Subcutaneous abdominal adipose tissue (tissue), 5 donors: Measurements from ENCODE around the gene GLCCI1.
"Not testable (repeated sequence)": the region's sequence is repeated elsewhere in the genome, so short reads cannot be mapped to it uniquely, and the experiment has no call there.

ENCODE experiments used
- H3K27ac ChIP-seq: one replicate; pipeline ENCODE4 v1.7.0; 2013; ENCODE audit warnings: low read depth, mild to moderate bottlenecking, inconsistent platforms, low read length, moderate library complexity
- H3K27me3 ChIP-seq, 5 donors: one replicate each; pipeline ENCODE4 v1.7.0; 2013; ENCODE audit warnings: low read length in 5 of 5, inconsistent platforms in 1 of 5; ENCODE audit not compliant: control insufficient read depth in 5 of 5, insufficient read depth in 4 of 5
- H3K36me3 ChIP-seq, 5 donors: one replicate each; pipeline ENCODE4 v1.7.0; 2013; ENCODE audit warnings: low read length in 5 of 5; ENCODE audit not compliant: control insufficient read depth in 5 of 5, insufficient read depth in 5 of 5
- H3K4me1 ChIP-seq, 5 donors: one replicate each; pipeline ENCODE4 v1.7.0; 2013; ENCODE audit warnings: low read length in 5 of 5, mild to moderate bottlenecking in 3 of 5, moderate library complexity in 1 of 5; ENCODE audit not compliant: control insufficient read depth in 5 of 5, insufficient read depth in 5 of 5
- H3K4me3 ChIP-seq, 5 donors: one replicate each; pipeline ENCODE4 v1.7.0; 2013; ENCODE audit warnings: low read length in 5 of 5, low read depth in 1 of 5
- H3K9ac ChIP-seq, 5 donors: one replicate each; pipeline ENCODE4 v1.7.0; 2013; ENCODE audit warnings: low read length in 5 of 5, mild to moderate bottlenecking in 4 of 5, moderate library complexity in 3 of 5
- H3K9me3 ChIP-seq, 5 donors: one replicate each; pipeline ENCODE4 v1.7.0; 2013; ENCODE audit warnings: low read length in 5 of 5; ENCODE audit not compliant: control insufficient read depth in 5 of 5
- donor health status: healthy.
- donor health status: healthy.
- donor health status: healthy.
- donor health status: healthy.
- donor health status: healthy.

Gene GLCCI1

DNA sequence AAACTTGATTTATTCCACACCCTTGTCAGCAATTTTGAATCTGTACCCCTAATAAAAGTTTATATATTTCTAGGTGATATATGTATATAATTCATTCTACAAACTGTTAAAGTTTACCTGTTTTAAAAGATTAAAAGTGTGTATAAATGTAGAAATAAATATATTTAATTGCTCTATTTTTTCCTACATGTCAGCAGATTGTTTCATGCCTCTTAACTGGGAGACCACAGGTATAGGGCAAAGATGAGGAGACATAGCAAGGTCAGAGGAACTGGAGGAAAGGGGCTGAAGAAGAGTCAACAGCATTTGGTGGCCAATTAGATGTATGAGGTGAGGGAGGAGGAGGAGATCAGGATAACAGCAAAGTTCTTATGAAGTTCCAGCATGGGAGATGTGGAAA, 109.8 kb downstream of the GLCCI1 start:
- peaks cover 0 to 9% (median 0%) of the 10 kb centered on the region in 5 donors for H3K36me3 ChIP-seq
- no peak overlapping the region for H3K27ac ChIP-seq
- no peaks in the 10 kb centered on the region for H3K4me1 ChIP-seq
- H3K9ac ChIP-seq: no peak overlapping the region
- H3K4me3 ChIP-seq: no peak overlapping the region
- H3K9me3 ChIP-seq: no peaks in the 10 kb centered on the region
- H3K27me3 ChIP-seq: no peaks in the 10 kb centered on the region

DNA sequence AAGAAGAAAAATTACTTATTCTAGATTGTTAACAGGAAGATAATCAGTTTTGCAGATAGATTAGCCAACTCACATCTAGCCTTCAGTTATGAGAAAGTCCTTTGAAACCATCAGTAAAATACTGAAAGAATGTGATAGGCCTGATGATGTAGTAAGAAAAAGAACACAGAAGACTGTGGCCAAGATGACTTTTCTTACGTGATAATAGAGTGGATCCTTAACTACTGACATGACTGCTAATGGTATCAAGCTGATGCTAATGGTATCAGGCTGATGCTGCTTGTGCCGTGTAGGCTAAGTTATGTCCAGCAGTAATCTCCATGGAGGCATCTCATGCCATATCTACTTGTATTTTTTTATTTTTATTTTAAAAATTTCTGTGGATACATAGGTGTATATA, 114.2 kb downstream of the GLCCI1 start:
- Histone ChIP-seq H3K4me1 (no peaks in the 10 kb centered on the region), H3K4me3 (no peak overlapping the region), H3K27ac (no peak overlapping the region), H3K9ac (no peak overlapping the region), H3K9me3 (no peaks in the 10 kb centered on the region), H3K27me3 (no peaks in the 10 kb centered on the region), H3K36me3 (peaks cover 5 to 23% (median 18%) of the 10 kb centered on the region in 5 donors)

- no peak overlapping the region for H3K4me3 ChIP-seq
- H3K9me3 ChIP-seq: no peaks in the 10 kb centered on the region
- H3K4me1 ChIP-seq: no peaks in the 10 kb centered on the region
- no peaks in the 10 kb centered on the region for H3K27me3 ChIP-seq
- H3K36me3 ChIP-seq: peaks cover 5 to 28% (median 19%) of the 10 kb centered on the region in 5 donors
- H3K27ac ChIP-seq: no peak overlapping the region
- no peak overlapping the region for H3K9ac ChIP-seq
Observed at GRCh38 chr7:8084836-8085235, 116.2 kb downstream of the GLCCI1 start.

DNA sequence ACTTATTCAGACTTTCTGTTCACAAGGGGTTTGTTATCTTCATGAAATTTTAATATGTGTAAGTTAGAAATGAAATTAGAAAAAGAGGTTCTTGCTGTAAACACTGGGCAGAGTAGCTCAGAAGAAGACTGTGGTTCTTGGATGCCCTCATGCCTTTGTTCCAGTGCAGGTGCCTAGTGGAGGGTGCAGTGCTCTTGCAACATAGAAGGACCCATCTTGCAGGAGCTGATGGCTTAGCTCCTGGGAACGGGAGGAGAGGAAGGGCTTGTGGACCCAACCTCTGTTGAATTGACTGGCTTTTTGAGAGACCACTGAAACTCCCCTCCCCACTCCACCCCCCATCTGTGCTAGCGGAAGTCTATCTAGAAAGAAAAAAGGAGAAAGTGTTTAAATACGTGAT, 116.8 kb downstream of the GLCCI1 start:
- H3K27me3 ChIP-seq: no peaks in the 10 kb centered on the region
- H3K9ac ChIP-seq: no peak overlapping the region
- H3K4me1 ChIP-seq: no peaks in the 10 kb centered on the region
- H3K4me3 ChIP-seq: no peak overlapping the region
- no peak overlapping the region for H3K27ac ChIP-seq
- no peaks in the 10 kb centered on the region for H3K9me3 ChIP-seq
- peaks cover 5 to 24% (median 19%) of the 10 kb centered on the region in 5 donors for H3K36me3 ChIP-seq

GRCh38 chr7:8086239-8086638, 117.6 kb downstream of the GLCCI1 start:
- H3K9me3 ChIP-seq: no peaks in the 10 kb centered on the region

DNA sequence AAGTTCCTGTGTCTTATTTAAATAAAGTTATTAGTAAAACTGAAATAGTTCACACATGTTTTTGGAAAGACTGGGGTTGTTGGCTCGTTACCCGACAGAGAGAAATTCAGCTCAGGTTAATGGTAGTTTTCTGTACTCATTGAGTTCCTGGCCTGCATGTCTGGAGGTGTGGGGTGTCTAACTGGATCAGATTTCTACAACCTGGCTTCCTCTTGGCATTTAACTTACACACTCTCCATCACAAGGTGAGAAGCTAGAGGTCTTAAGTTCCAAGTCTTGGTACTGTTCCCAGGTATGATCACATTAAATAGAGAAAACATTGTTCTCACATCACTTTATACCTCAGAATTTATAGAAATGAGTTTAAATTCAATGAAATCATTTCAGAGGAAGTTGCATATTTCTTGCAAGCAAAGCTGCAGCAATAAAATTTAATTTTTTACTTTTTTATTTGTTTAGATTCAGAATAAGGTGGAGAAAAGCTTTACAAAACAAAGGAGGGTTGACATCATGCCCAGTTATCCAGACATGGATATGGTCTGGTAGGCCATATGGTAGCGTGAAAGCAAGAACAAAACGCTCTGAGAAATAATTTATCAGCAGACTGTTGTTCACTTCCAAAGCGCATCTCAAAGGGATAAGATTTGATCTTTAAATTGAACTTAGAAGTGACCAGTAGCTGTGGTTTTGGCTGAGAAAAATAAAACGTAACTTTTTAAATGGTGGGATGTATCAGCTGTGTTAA, 120.6 kb downstream of the GLCCI1 start:
- no peak overlapping the region for H3K27ac ChIP-seq
- H3K36me3 ChIP-seq: peaks cover 5 to 23% (median 19%) of the 10 kb centered on the region in 5 donors
- peaks cover 0 to 7% (median 0%) of the 10 kb centered on the region in 5 donors for H3K4me1 ChIP-seq
- H3K27me3 ChIP-seq: no peaks in the 10 kb centered on the region
- H3K9ac ChIP-seq: no peak overlapping the region
- H3K9me3 ChIP-seq: no peaks in the 10 kb centered on the region
- no peak overlapping the region for H3K4me3 ChIP-seq

More at GRCh38 chr7:8086239-8086638, 117.6 kb downstream of the GLCCI1 start:
- Histone ChIP-seq H3K27ac (no peak overlapping the region), H3K9ac (no peak overlapping the region), H3K4me1 (no peaks in the 10 kb centered on the region), H3K27me3 (no peaks in the 10 kb centered on the region), H3K4me3 (no peak overlapping the region), H3K36me3 (peaks cover 5 to 23% (median 19%) of the 10 kb centered on the region in 5 donors)

DNA sequence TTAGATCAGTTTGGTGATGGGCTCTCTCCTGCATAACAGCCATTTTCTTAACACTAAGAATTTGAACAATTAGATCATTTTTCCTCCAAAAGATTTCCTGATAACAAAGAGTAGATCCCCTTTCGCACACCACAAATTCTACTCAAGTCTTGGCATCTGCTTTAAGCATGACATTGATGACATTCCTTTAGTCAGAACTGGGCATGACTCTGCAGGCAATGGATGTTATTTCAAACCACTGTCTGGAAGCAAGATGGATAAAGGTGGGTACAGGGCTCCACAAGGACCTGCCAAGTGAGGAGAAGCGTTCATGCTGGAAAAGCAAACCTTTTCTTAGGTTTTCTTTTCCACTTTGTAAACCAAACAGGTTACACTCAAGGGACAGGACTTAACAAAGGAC, 123.5 kb downstream of the GLCCI1 start:
- H3K9me3 ChIP-seq: no peaks in the 10 kb centered on the region
- H3K4me1 ChIP-seq: peaks cover 0 to 7% (median 0%) of the 10 kb centered on the region in 5 donors
- H3K27me3 ChIP-seq: no peaks in the 10 kb centered on the region
- H3K27ac ChIP-seq: no peak overlapping the region
- no peak overlapping the region for H3K4me3 ChIP-seq
- no peak overlapping the region for H3K9ac ChIP-seq
- peaks cover 0 to 10% (median 2%) of the 10 kb centered on the region in 5 donors for H3K36me3 ChIP-seq

- Histone ChIP-seq H3K9me3 (no peaks in the 10 kb centered on the region), H3K27ac (no peak overlapping the region), H3K4me1 (peaks cover 0 to 7% (median 0%) of the 10 kb centered on the region in 5 donors), H3K9ac (no peak overlapping the region), H3K36me3 (peaks cover 0 to under 1% (median 0%) of the 10 kb centered on the region in 5 donors), H3K27me3 (no peaks in the 10 kb centered on the region), H3K4me3 (no peak overlapping the region)
Observed at GRCh38 chr7:8094164-8095140, 125.9 kb downstream of the GLCCI1 start.

GRCh38 chr7:8101292-8101691, 132.7 kb downstream of the GLCCI1 start:
- not testable (repeated sequence) for H3K27me3 ChIP-seq, H3K9ac ChIP-seq, H3K4me3 ChIP-seq, H3K9me3 ChIP-seq, H3K27ac ChIP-seq, H3K4me1 ChIP-seq, H3K36me3 ChIP-seq

DNA sequence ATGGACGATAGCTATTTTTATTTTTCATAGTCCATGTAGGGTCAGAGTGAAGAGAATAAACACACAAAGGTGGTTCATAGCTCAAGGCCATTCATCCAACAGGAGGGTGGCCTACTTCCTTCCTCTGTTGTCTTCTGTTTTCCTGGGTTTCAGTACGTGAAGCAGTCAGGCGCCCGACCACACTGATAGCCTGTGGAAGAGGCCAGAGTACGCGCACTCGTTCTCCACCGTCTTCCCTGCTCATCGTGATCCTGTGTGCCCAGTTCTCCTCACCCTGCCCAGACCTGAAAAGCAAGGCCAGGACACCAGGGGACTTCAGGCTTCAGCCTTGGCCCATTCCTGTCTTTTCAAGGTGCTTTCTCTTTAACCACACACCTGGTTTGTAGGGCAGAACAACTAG, 134.7 kb downstream of the GLCCI1 start:
- no peak overlapping the region for H3K4me3 ChIP-seq
- peaks cover 0 to 5% (median 0%) of the 10 kb centered on the region in 5 donors for H3K4me1 ChIP-seq
- H3K36me3 ChIP-seq: no peaks in the 10 kb centered on the region
- no peak overlapping the region for H3K27ac ChIP-seq
- H3K27me3 ChIP-seq: no peaks in the 10 kb centered on the region
- H3K9ac ChIP-seq: no peak overlapping the region
- H3K9me3 ChIP-seq: peaks cover 0 to 7% (median 0%) of the 10 kb centered on the region in 5 donors
